Measurements from ENCODE around the gene DHX40. TPM values are rescaled to one million over a fixed set of nuclear protein-coding genes. Genes with fewer than 3 reads are reported as not detected.
"Not testable (repeated sequence)": the region's sequence is repeated elsewhere in the genome, so short reads cannot be mapped to it uniquely, and the experiment has no call there.

DHX40 gene
- total RNA-seq, 1 donor from 2014 or later = 28.8 TPM

- no peak for DNase-seq (ENCODE audit: extremely low read depth, low read depth, low spot score)
Observed at GRCh38 chr17:59627770-59628171, 62.4 kb downstream of the DHX40 start.

- no peak for DNase-seq (ENCODE audit: extremely low read depth, low read depth, low spot score)
Observed at GRCh38 chr17:59629174-59629573, 63.8 kb downstream of the DHX40 start.

- no peak for DNase-seq (ENCODE audit: extremely low read depth, low read depth, low spot score)
Observed at GRCh38 chr17:59631276-59631675, 65.9 kb downstream of the DHX40 start.

DNA sequence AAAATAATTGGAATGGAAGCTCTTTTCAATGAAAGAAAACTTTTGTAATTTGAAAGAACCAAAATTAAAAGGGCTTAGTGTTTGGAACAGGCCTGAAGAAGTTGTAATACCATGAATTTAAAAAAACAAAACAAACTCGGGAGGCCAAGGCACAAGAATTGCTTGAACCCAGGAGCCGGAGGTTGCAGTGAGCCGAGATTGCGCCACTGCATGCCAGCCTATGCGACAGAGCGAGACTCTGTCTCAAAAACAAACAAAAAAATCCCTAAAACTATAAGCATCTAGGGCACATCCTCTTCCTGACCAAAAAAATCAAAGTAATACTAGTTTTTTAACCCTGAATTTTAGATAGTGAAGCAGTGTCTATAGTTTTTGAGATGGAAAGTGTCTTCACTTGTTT lies 67.0 kb downstream of the DHX40 start:
- DNase-seq (ENCODE audit: extremely low read depth, low read depth, low spot score) = no peak

- DNase-seq (ENCODE audit: extremely low read depth, low read depth, low spot score) = no peak
Observed at GRCh38 chr17:59633658-59634359, 68.4 kb downstream of the DHX40 start.

GRCh38 chr17:59634632-59635541 lies 69.5 kb downstream of the DHX40 start:
- DNase-seq (ENCODE audit: extremely low read depth, low read depth, low spot score) = no peak

GRCh38 chr17:59637611-59638310 lies 72.4 kb downstream of the DHX40 start:
- DNase-seq (ENCODE audit: extremely low read depth, low read depth, low spot score) = no peak

GRCh38 chr17:59638553-59638952 lies 73.1 kb downstream of the DHX40 start:
- no peak for DNase-seq (ENCODE audit: extremely low read depth, low read depth, low spot score)

DNA sequence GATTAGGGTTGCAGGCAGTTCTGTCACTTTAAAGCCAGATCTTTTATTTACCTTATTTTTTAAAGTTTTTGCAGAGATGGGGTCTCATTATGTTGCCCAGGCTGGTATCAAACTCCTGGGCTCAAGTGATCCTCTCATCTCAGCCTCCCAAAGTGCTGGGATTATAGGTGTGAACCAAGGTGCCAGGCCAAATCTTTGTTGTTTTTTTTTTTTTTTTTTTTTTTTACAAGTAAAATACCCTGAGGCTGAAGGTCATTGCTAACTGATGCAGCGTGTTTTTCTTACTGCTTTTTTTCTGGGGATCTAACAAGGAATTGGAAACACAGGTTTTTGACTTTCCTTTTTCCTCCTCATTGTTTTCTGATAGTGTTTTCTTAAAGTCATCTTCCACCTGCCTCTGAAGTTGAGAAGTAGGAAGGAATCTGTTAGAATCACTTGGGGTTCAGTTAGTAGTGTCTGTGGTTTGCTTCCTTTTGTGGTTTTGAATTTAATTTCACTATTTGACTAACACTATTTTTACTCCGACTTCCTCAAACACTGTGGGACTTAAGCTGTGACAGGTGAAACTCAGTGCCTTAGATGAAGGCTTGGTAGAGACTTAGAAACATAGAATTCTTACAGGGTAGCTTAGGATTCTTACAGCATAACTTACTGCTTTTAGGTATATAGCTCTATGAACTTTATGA lies 76.5 kb downstream of the DHX40 start:
- DNase-seq (ENCODE audit: extremely low read depth, low read depth, low spot score) = no peak

DNA sequence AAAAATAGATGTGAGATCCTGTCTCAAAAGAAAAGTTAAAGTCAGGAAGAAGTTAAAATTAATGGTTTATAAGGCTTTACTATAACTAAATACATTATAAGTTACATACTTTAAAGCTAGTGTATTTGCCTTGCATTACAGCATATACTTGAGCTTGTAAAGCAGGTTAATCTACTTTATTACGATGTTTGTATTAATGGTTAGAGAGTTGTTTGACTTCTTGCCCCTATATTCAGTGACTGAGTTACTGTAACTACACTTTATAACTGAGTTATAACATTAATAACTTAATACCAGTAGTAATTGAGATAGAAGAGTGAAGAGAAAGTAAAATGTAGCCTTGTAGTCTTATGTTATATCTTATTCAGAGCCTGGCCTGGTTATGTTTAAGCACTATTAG lies 77.2 kb downstream of the DHX40 start:
- DNase-seq (ENCODE audit: extremely low read depth, low read depth, low spot score) = no peak

GRCh38 chr17:59643159-59644140 lies 78.0 kb downstream of the DHX40 start:
- DNase-seq (ENCODE audit: extremely low read depth, low read depth, low spot score) = no peak

GRCh38 chr17:59647288-59647687 lies 81.9 kb downstream of the DHX40 start:
- no peak for DNase-seq (ENCODE audit: extremely low read depth, low read depth, low spot score)

DNA sequence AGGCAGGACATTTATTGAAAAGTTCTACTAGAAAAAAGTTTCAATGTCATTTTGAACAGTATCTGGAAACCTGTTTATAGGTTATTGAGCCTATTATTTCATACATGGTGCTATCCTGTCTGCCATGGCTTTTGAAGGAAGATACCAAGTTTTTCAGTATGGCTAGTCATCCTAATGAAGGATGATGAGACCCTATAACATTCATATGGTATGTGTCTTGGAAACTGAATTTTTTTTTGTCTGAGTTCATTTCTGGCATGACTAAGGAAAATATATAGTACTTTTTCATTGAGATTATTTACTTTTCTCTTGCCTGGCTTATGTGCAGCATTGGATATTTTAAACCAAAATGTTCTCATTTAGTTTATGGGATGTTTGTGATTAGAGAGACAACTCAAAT lies 84.5 kb downstream of the DHX40 start:
- DNase-seq (ENCODE audit: extremely low read depth, low read depth, low spot score) = no peak

- DNase-seq (ENCODE audit: extremely low read depth, low read depth, low spot score) = no peak
Observed at GRCh38 chr17:59650642-59651041, 85.2 kb downstream of the DHX40 start.

GRCh38 chr17:59651346-59651745 lies 85.9 kb downstream of the DHX40 start:
- DNase-seq (ENCODE audit: extremely low read depth, low read depth, low spot score) = no peak

DNA sequence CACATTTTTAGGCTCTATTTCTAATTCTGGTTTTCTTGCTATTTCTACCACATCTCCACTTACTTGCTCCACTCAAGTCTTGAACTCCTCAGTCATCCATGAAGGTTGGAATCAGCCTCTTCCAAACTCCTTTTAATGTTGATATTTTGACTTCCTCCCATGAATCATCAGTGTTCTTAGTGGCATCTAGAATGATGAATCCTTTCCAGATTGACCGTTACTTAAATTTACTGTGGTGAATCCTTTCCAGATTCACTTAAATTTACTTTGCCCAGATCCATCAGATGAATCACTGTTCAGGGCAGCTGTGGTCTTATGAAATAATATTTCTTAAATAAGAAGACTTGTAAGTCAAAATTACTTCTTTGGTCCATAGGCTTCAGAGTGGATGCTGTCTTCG lies 86.7 kb downstream of the DHX40 start:
- DNase-seq (ENCODE audit: extremely low read depth, low read depth, low spot score) = no peak

- DNase-seq (ENCODE audit: extremely low read depth, low read depth, low spot score) = not testable (repeated sequence)
Observed at GRCh38 chr17:59656624-59657023, 91.2 kb downstream of the DHX40 start.

Measured in glomerular endothelial cell (primary cell).